ENCODE data around the gene HIVEP3.
"Not testable (repeated sequence)": the region's sequence is repeated elsewhere in the genome, so short reads cannot be mapped to it uniquely, and the experiment has no call there.

The HIVEP3 gene

GRCh38 chr1:41704196-41704595 lies 214.5 kb downstream of the HIVEP3 start:
- no peak for DNase-seq

- DNase-seq: no peak
Observed at GRCh38 chr1:41702771-41703170, 216.0 kb downstream of the HIVEP3 start.

DNA sequence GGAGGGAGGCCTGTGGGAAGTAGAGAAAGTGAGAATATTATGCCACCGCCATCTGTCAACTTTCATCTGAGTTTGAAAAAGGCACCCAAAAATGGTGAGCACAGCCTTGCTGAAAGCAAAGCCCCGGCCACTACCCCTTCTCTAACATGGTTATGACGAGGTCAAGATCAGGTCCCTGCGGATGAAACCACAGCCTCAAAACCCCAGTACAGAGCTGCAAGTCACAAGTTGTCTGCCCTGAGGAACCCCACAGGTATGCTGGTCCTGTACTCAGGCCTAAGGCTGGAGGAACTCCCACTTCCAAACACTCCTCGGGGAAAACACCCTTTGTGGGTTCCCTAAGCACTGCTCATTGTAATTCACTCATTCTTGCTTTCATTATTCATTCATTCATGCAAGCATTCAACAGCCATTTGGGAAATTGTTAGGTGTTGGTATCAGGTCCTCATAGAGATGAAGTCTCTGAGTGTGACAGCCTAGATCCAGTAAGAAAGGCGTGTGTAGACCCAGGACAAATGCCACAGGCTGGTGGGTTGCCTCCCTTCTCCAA lies 217.7 kb downstream of the HIVEP3 start:
- no peak for DNase-seq

- no peak for DNase-seq
Observed at GRCh38 chr1:41700581-41700980, 218.1 kb downstream of the HIVEP3 start.

GRCh38 chr1:41699861-41700248 lies 218.9 kb downstream of the HIVEP3 start:
- no peak for DNase-seq

GRCh38 chr1:41698916-41699860 lies 219.5 kb downstream of the HIVEP3 start:
- DNase-seq: no peak

DNA sequence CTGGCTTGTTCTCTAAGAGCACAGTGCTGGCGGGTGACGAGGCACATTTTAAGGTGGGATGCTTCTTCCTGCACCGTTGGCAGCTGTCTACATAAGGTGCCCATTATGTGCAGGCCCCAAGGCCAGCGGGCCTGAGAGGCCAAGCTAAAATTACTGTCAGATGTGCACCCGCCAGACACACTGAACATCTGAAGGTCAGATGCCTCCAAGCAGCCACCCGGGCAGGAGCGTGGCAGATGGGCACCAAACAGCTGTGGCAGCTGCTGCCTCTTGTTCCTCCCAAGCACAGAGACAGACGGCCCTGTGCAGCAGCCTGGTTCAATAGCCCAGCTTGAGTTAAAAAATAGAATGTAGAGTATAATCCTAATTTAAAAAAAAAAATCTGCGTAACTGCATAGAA lies 222.3 kb downstream of the HIVEP3 start:
- no peak for DNase-seq

- no peak for DNase-seq
Observed at GRCh38 chr1:41695118-41695745, 223.5 kb downstream of the HIVEP3 start.

- not testable (repeated sequence) for DNase-seq
Observed at GRCh38 chr1:41691966-41692365, 226.8 kb downstream of the HIVEP3 start.

DNA sequence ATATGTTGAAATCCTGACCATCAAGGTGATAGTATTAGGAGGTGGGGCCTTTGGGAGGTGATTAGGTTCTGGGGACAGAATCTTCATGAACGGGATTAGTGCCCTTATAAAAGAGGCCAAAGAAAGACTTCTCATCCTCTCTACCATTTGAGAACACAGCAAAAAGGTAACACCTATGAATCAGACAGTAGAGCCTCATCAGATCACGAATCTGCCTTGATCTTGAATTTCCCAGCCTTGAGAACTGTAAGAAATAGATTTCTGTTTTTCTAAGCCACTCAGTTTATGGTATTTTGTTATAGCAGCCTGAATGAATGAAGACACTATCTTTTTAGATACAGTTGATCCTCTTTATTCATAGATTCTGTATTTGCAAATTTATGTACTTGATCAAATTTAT lies 227.3 kb downstream of the HIVEP3 start:
- DNase-seq: no peak

- no peak for DNase-seq
Observed at GRCh38 chr1:41690331-41690730, 228.4 kb downstream of the HIVEP3 start.

DNA sequence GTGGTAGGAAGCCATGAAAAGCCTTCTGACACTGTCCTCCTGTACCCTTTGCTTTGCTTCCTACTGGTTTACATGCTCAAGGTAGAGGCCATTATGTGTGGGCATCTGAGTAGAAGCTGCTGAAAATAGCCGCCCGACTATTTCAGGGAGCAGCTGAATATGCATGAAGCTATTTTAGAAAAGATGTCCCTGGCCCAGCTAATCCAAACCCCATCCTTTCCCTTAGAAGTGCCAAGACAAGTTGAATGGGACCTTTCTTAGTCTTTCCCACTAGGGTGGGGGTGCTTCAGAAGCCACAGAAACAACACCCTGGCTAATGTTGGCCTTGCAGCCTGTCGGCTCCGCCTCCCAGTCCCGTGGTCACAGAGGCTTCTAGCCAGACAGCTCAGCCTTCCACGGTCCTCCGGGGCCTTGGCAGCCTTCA lies 229.2 kb downstream of the HIVEP3 start:
- DNase-seq: no peak

DNA sequence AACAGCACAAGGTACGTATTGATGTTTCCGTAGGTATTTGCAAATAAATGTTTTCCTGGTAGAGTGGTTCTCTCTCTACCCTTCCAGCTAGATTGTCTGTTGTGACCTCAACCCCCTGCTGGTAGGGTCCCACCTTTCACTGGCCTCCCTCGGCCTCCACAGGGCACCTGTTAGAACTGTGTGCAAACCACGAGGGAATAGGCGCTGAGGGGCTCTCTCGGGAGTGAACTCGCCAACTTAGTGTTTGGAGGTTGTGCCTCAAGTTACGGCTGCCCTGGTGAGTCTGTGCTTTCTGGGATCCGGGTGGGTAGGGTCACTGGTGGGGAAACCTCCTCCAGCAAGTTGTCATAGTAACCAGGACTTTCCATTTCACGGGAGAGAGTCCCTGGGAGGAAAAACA lies 229.6 kb downstream of the HIVEP3 start:
- no peak for DNase-seq

DNA sequence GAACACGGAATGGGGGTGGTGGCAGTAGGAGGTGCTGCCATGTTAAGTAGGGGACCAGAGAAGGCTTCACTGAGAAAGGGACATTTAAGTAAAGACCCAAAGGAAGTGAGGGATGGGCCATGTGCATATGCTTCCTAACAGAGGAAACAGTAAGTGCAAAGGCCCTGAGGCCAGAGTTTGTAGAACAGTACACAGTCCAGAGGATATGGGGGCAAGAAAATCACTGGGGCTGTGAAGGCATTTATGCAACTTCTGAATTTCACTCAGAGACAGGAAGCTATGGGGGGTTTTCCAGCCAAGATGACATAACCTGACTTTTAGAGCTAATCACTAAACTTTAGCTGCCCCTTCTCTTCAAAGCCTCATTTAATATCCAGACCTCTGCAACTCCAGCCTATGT lies 231.7 kb downstream of the HIVEP3 start:
- DNase-seq: no peak

DNA sequence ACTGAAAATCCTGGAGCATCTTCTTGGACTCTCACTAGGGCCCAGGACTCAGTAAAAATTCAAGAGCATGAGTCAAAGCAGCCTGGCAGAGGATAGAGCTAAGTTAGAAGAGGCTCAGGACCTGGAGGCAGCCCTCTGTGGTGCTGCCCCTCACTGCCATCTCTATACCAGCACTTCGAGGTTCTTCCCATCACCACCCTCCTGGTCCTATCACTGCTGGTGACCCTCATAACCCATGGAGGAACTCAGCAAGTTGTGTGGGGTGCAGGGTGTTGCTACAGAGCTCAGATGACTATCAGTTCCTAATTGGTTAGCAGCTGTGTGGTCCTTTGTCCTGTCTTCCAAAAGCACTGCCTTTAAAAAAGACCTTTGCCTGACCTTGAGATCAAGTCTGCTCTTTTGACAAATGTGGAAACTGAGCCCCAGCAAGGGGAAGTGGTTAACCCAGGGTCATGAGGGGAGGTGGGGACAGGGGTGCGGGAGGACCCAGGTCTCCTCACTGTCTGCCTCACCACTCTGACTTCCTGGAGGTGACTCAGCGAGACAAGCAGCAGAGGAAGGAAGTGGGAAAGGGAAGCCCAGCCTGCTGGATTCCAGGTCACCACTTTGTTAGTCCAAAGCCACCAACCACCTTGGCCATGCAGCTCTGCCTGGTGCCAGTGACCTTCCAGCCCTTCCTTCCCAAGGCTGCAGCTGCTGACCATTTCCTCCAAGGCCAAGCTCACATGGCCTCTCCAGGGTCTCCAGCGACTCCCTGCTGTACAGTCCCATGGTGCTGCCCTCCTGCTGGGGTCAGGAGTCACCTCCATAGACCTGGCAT lies 234.8 kb downstream of the HIVEP3 start:
- no peak for DNase-seq

GRCh38 chr1:41682845-41683625 lies 235.7 kb downstream of the HIVEP3 start:
- no peak for DNase-seq

- no peak for DNase-seq
Observed at GRCh38 chr1:41682149-41682548, 236.6 kb downstream of the HIVEP3 start.

DNA sequence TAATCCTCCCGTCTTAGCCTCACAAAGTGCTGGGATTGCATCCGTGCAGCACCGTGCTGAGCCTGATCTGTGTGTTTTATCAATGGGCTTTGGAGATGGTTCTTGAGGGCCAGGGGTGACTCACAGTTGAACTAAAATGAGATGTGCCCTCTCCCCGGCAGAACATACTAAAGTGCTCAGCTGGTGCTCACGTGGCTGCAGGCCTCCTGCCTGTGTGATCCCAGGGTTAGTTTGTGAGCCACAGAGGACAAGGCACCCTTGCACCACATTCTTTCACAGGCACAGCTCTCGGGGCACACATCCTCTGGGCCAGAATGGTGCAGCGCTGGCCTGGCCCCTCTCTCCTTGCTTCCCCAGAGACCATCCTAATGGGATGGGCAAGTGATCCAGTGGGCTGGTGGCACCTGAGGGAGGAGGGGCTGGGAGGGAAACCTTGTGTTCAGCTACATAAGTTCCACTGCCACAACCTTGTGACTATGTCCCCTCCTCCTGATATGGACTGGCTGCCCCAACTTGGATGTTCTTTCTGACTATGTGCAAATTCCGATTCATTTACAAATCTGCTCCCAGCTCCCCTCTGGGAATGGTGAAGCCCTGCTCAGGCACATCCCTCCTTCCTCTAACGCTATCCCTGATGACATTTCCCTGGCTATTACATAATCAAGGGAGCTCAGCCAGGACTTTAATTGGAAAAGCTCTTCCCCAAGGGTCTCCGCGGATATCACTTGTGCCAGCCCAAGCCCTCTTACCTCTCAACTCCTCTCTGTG lies 237.2 kb downstream of the HIVEP3 start:
- DNase-seq: no peak

GRCh38 chr1:41679994-41680393 lies 238.7 kb downstream of the HIVEP3 start:
- DNase-seq: no peak

GRCh38 chr1:41679531-41679930 lies 239.2 kb downstream of the HIVEP3 start:
- DNase-seq: no peak

- no peak for DNase-seq
Observed at GRCh38 chr1:41678111-41678878, 240.4 kb downstream of the HIVEP3 start.
